ENCODE results near the gene INO80B.
"Not testable (repeated sequence)": the region's sequence is repeated elsewhere in the genome, so short reads cannot be mapped to it uniquely, and the experiment has no call there.

INO80B gene

DNA sequence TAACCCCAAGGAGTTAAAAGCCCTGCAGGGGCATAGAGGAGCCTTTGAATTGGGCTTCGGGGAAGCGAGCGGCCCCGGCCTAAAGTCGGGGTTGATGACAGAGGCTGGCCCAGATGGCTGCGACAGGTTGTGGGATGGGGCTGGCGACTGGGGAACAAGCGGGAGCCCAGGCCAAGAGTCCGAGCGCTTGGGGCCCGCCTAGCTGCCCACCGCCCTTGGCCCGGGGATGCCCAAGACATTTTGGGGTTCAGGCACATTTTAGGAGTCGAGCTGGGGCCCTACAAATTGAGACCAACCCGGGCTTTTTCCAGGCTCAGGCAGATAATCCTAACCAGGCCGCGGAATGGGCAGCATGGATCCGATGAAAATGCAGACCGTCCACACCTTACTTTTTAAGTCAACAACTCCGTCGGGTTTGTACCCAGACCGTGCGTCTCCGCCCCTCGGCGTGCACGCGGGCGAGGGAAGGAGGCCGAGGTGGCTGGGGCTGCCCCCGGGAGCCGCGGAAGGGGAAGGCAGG is 13.7 kb upstream of the INO80B start:
- H3K4me1 ChIP-seq (ENCODE audit: control insufficient read depth in 1 of 2, insufficient read depth in 1 of 2, low read depth in 1 of 2, low read length in 1 of 2) = peaks cover 14 to 19% of the 10 kb centered on the region in 2 experiments
- no peaks in the 10 kb centered on the region for H3K9me3 ChIP-seq
- H3K27ac ChIP-seq = no peak overlapping the region
- H3K4me3 ChIP-seq (ENCODE audit: low read depth in 1 of 2, low read length in 1 of 2) = peak overlapping the region in 1 of 2 experiments; percentile 42
- peaks cover 91% of the 10 kb centered on the region for H3K27me3 ChIP-seq
- TF ChIP-seq, protein P1, sequence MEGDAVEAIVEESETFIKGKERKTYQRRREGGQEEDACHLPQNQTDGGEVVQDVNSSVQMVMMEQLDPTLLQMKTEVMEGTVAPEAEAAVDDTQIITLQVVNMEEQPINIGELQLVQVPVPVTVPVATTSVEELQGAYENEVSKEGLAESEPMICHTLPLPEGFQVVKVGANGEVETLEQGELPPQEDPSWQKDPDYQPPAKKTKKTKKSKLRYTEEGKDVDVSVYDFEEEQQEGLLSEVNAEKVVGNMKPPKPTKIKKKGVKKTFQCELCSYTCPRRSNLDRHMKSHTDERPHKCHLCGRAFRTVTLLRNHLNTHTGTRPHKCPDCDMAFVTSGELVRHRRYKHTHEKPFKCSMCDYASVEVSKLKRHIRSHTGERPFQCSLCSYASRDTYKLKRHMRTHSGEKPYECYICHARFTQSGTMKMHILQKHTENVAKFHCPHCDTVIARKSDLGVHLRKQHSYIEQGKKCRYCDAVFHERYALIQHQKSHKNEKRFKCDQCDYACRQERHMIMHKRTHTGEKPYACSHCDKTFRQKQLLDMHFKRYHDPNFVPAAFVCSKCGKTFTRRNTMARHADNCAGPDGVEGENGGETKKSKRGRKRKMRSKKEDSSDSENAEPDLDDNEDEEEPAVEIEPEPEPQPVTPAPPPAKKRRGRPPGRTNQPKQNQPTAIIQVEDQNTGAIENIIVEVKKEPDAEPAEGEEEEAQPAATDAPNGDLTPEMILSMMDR (IDR thresholded peaks at IDR 0.05) = no peak
- no peaks in the 10 kb centered on the region for H3K36me3 ChIP-seq

DNA sequence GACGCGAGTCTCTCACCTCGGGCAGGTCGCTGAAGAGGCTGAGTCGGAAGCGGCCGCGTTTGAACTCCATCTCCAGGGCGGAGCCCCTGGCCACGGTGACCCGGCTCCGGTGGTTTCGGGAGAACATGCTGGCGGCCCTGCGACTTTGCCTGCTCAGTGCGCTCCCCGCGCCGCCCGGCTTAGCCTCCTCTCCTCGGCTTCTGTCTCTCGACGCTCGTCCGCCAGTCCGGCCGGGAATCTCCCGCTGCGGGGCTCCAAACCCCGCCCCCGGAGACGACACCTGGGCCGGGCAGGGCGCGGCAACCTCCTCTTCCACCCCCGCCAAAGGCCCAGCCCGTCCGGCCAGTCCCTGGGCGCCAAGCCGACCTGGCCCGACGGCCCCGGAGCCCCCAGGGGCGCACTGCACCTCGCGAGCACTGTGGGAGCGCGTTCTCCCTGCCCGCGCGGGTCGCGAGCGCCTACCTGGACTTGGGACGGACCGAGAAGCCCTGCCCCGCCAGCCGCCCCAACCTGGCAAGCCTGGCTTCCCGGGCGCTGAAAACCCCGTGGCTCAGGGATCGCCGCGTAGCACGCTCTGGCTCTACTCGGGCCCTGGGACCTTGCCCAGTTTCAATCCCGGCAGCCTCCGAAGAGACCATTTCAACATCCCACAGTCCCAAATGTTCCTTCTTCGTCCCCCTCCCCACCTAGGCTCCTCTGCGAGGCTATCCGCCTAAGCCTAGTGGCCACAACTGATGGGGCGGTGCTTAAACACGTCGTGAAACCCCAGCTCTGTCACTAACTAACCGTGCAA is 13.0 kb upstream of the INO80B start, which contains the start of gene RTKN:
RTKN (minus strand) TSS at position 248 of the 793 bp plus-strand sequence; CDS start at position 127, 121 bp downstream.
- peaks cover 98% of the 10 kb centered on the region for H3K27me3 ChIP-seq
- H3K9me3 ChIP-seq = no peaks in the 10 kb centered on the region
- TF ChIP-seq, protein P1 (IDR thresholded peaks at IDR 0.05) = no peak
- no peaks in the 10 kb centered on the region for H3K36me3 ChIP-seq
- no peak within 1 kb of the TSS for H3K27ac ChIP-seq
- peak within 1 kb of the TSS in 1 of 2 experiments; percentile 42 for H3K4me3 ChIP-seq (ENCODE audit: low read depth in 1 of 2, low read length in 1 of 2)
- H3K4me1 ChIP-seq (ENCODE audit: control insufficient read depth in 1 of 2, insufficient read depth in 1 of 2, low read depth in 1 of 2, low read length in 1 of 2) = peaks cover 14 to 19% of the 10 kb centered on the region in 2 experiments

DNA sequence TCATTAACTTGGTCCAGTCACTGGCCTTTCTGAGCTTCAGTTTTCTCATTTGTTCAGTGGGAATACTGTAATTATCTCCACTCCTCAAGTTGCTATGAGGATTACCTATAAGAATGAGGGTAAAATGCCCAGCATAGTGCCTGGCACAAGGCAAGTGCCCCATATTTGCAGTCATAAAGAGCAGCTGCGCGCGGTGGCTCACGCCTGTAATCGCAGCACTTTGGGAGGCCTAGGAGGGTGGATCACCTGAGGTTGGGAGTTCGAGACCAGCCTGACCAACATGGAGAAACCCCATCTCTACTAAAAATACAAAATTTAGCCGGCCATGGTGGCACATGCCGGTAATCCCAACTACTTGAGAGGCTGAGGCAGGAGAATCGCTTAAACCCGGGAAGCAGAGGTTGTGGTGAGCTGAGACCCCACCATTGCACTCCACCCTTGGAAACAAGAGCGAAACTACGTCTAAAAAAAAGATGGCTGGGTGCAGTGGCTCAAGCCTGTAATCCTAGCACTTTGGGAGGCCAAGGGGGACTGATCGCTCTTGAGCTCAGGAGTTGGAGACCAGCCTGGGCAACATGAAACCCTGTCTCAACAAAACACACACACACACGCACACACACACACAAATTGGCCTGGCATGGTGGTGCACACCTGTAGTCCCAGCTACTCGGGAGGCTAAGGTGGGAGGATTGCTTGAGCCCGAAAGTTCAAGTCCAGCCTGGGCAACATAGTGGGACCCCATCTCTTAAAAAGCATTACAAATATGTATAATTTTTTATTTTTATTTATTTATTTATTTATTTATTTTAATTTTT is 12.2 kb upstream of the INO80B start:
- not testable (repeated sequence) for H3K9me3 ChIP-seq; H3K27ac ChIP-seq; H3K36me3 ChIP-seq; H3K4me3 ChIP-seq (ENCODE audit: low read depth in 1 of 2, low read length in 1 of 2)
- Histone ChIP-seq H3K4me1 (ENCODE audit: control insufficient read depth in 1 of 2, insufficient read depth in 1 of 2, low read depth in 1 of 2, low read length in 1 of 2) (peaks cover 14 to 19% of the 10 kb centered on the region in 2 experiments), H3K27me3 (peaks cover 100% of the 10 kb centered on the region)

DNA sequence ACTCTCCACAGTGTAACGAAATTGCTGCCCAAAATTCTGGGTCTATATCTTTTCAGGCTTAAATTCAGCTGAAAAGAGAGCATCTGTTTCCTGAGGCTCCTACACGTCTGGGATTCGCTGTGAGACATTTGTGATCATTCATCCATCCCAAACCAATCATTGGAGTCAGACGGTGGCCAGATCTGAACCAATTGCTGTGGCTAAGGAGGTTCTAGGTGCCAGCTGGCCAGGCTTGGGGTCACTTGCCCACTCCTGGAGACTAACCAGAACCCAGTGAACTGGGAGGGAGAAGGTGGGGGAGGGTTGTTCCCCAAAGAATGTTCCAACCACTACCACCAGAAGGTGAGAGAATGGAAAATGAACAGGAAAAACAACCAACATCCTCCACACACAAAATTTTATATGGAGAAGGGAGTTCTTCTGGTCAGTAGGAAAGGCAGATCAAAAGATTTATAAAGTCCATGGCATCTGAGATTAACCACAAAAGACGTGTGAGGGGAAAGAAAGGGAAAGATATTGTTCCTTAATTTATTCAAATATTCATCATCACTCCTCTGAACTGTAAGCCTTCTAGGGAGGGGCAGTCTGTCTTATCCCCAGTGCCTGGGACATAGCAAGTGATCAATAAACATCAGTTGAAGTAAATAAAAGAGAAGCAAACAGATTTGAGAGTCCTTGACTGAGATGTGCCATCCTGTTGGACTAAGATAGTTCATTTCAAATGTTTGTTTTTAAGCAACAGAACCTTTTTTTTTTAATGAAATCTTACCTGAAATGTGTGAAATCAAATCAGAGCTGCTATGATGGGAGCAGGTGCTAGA is 10.2 kb upstream of the INO80B start:
- Histone ChIP-seq H3K9me3 (no peaks in the 10 kb centered on the region), H3K27ac (no peak overlapping the region), H3K36me3 (no peaks in the 10 kb centered on the region), H3K4me1 (ENCODE audit: control insufficient read depth in 1 of 2, insufficient read depth in 1 of 2, low read depth in 1 of 2, low read length in 1 of 2) (peaks cover 14 to 19% of the 10 kb centered on the region in 2 experiments), H3K4me3 (ENCODE audit: low read depth in 1 of 2, low read length in 1 of 2) (no peak overlapping the region), H3K27me3 (peaks cover 84% of the 10 kb centered on the region)
- TF ChIP-seq, protein P1 (IDR thresholded peaks at IDR 0.05) = no peak

DNA sequence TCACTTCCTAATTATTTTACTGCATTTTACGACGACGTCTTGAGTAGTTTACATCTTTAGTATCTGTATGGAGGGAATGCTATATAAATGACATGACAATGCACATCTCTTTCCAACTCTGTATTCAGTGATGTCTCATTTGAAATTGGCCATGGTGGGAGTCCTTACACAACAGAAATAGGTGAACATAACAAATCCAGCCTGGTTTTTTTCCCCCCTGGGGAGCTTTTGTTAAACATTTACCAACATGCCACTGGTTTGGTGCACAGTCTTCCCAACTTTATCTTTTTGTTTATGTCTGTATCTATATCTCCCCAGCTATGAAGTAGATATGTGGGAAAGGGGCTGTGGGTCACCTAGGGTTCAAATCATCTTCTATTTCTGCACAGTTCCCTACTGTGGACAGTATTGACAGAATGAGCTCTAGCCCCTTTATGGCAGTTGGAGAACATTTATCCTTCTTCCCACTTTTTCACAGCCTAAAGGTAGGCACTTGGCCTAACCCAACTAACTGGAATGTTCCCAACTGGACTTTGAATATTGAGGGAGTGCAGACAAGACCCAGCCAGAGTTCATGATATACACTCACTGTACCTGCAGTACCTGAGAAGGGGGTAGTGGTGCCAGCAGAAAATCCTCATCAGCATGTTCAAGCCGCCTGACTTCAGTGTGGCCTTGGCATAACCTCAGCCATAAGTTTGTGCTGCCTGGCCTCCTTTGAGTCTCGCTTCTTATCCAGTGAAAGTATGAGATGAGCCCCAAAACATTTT is 7.5 kb upstream of the INO80B start:
- no peak overlapping the region for H3K27ac ChIP-seq
- no peak overlapping the region for H3K4me3 ChIP-seq (ENCODE audit: low read depth in 1 of 2, low read length in 1 of 2)
- no peaks in the 10 kb centered on the region for H3K36me3 ChIP-seq
- H3K4me1 ChIP-seq (ENCODE audit: control insufficient read depth in 1 of 2, insufficient read depth in 1 of 2, low read depth in 1 of 2, low read length in 1 of 2) = no peaks in the 10 kb centered on the region
- TF ChIP-seq, protein P1 (IDR thresholded peaks at IDR 0.05) = no peak
- H3K9me3 ChIP-seq = no peaks in the 10 kb centered on the region
- peaks cover 63% of the 10 kb centered on the region for H3K27me3 ChIP-seq

All from neutrophil (primary cell).